AG09309 (cell line): ENCODE measurements around the gene TXNRD2.

Experiments used
- DNase-seq: peaks from one replicate; pipeline ENCODE4 v3.0.0-alpha.2; 2010; ENCODE audit warnings: low read depth
- H3K4me3 ChIP-seq: 2 replicates; pipeline ENCODE4 v1.5.1; 2011; ENCODE audit warnings: mild to moderate bottlenecking, low read depth, low read length, moderate library complexity; ENCODE audit not compliant: control insufficient read depth
- CTCF ChIP-seq: IDR thresholded peaks from 2 replicates; pipeline ENCODE4 v1.5.1; 2011; ENCODE audit warnings: mild to moderate bottlenecking, low read depth, low read length, inconsistent platforms; ENCODE audit not compliant: insufficient read depth, control insufficient read depth; ENCODE audit errors: missing control alignments

TXNRD2 gene

DNA sequence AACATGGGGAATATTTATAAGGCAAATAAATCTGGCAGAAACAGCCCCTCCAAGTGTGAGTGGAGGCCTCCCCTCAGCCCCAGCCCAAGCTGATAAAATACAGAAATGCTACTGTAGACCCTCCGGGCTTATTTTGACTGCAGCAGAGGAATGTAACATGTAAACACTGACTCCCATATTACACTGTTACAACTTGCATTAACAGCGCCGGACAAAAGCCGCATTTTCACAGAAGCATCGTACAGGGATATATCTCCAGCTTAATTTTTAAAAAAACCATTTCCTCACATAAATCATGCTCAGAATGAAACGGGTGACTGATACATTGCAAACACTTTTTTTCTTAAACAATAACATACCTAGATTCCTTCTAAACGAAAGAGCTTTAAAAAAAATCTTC lies 36.7 kb downstream of the TXNRD2 start:
- no peak overlapping the region for H3K4me3 ChIP-seq
- TF ChIP-seq CTCF, result no peak
- DNase-seq, result no peak

GRCh38 chr22:19904174-19904856 lies 37.3 kb downstream of the TXNRD2 start:
- no peak for TF ChIP-seq CTCF
- no peak for DNase-seq
- no peak overlapping the region for H3K4me3 ChIP-seq

DNA sequence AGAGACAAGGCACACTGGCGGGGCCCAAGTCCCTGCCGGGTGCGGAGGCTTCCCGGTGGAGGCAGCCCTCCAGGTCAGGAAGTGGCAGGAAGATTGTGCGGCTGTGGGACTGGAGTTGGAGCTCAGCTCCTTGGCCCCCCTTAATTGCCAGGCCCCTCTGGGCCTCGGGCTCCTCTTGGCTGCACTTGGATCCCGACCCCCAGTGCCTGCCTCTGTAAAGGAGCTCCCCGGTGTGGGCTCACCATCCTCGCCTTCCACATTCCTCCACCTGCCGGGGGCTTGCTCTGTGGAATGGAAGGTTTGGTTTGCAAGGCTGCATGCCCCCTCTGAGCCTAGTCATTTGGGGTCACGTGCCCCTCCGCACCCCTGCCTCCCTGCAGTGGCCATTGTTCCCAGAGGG lies 38.1 kb downstream of the TXNRD2 start:
- DNase-seq, result no peak
- no peak overlapping the region for H3K4me3 ChIP-seq
- no peak for TF ChIP-seq CTCF

DNA sequence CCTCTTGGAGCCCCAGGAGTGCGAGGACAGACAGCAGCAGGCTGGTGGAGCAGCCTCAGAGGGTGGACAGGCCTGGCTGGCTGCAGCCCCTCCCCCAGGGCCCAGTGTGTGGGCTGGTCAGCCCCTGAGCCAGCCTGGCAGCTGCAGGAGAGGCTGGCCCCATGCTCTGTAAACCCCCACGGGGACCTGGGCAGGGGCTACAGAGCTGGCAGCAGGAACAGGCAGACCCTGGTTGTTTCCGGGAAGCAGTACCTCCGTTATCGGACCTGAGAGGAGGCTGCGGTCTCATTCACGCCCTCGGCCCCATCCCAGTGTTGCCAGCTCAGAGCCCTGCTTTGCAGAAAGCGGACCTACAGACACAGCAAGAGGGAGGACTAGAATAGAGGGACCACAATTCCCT lies 38.6 kb downstream of the TXNRD2 start:
- H3K4me3 ChIP-seq, result no peak overlapping the region
- DNase-seq, result no peak

GRCh38 chr22:19902245-19902715 lies 39.3 kb downstream of the TXNRD2 start:
- no peak overlapping the region for H3K4me3 ChIP-seq
- DNase-seq, result no peak
- TF ChIP-seq CTCF, result no peak

More for the DNA sequence above, 38.6 kb downstream of the TXNRD2 start:
- no peak for TF ChIP-seq CTCF

DNA sequence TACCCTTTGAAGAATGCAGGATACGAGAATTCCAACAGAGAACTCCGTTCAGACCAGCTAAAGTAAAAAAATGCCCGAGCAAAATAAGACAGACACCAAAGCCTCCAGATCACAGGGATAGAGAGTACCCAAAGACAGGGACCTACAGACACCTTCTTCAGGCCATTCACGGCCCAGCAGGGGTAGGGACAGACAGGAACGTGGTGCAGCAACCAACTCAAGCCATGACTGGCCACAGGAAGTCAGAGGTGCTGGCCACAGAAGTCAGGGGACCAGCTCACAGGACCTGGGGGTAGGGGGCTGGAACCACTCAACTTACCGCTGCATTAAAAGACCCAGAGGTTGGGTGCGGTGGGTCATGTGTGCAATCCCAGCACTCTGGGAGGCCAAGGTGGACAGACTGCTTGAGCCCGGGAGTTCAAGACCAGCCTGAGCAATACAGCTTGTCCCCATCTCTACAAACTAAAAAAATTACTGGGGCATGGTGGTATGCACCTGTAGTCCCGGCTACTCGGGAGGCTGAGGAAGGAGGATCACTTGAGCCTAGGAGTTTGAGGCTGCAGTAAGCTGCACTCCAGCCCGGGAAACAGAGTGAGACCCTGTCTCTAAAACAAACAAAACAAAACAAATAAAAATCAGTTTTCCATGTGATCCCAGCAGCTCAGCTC lies 39.9 kb downstream of the TXNRD2 start:
- TF ChIP-seq CTCF, result no peak
- no peak for DNase-seq
- H3K4me3 ChIP-seq, result no peak overlapping the region
